NCI-H526 (cell line): ENCODE results near the gene ZNF490.
"Not testable (repeated sequence)": the region's sequence is repeated elsewhere in the genome, so short reads cannot be mapped to it uniquely, and the experiment has no call there.

Experiments
- DNase-seq, 2 experiments: peaks; one replicate each; lab custom pipeline; 2025; lab: John Stamatoyannopoulos, UW

Gene ZNF490

DNA sequence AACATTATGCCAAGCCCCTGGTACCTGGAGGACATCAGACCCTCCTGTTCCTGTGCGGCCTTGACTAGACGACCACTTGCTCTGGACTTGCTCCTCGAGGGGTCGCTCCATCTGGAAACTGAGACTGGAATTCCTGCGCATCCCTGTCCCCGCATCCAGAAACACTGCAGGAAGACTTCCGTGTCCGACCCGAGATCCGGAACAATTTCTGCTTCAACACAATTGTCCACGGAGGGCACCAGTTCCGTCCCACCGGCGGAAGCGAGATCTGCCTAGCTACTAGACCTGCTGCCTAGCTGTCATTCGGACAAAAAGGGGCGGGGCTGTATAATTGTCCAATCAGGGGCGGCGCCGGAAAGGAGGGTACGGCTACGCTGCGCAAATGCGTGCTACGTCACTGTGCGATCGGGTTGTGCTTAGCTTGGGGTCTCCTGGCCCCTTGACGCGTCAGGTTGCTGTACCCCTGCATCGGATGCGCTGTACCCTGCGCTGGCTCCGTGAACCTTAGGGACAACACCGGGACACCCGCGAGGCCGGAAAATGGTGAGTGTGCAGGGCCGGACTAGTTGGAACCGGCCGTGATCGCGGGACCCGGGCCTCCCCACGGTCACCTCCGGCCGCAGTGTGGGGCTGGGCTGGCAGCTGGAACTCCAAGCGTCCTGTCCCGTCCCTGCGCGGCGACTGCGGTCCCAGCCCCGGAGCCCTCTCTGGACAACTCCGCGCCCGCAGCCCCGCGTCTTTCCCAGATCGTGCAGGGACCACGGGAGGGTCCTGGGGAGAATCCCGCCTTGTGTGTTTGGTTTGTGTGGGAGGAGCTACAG lies at the start of gene ZNF490, which contains the start of gene ZNF791:
ZNF490 (minus strand) TSS at position 274 of the 821 bp plus-strand sequence; CDS start at position 141, 133 bp downstream.
ZNF791 (plus strand) TSS at position 381 of the 821 bp plus-strand sequence; CDS start at position 541, 160 bp downstream.
- peak; percentile 91 to 97 for DNase-seq

DNA sequence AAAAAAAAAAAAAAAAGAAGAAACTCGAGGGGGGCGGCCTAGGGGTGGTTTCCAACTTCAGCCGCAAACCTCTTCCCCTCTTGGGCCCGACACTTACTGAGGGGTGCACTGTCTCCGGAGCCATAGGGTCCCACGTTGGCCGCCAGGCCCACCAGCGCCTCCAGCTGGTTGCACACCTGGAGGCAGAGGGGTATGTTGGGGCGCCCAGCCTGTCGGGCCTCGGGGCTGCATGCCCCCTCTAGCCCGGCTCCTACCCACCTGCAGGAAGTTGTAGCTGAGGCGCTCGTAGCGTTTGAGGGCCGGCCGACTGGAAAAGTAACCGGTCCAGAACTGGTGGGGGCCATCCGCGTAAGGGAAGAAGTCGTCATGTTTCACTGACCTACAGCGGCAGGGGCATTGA lies 47.4 kb upstream of the ZNF490 start:
- DNase-seq = no peak

DNA sequence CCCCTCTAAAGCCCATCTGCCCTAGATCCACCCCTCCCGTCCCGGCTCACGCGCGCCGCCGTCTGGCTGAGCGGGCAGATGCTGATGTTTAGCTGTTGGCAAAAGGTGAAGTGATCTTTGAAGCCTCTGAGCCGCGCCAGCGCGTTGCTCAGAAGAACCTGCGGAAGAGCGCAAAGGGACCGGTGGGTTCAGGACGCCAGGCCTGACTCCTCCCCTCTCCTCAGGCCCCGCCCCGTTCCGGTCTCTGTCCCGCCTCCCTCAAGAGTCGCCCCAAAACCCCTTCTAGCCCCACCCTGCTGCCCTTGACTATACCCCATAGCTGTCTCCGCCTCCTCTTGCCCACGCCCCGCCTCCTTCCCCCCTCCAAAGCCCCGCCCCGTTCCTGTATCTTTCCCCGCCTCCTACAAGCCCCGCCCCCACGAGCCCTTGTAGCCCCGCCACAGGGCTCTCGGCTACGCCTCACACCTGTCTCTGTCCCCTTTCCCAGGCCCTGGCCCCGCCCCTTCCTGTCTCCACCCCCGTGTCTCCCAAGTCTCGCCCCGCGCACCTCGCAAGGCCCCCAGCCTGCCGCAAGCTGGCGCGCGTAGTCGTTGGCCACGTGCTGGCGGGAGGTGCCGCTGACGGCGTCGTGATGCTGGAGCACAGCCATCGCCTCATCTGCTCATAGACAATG lies 46.4 kb upstream of the ZNF490 start:
- DNase-seq = peak in 1 of 2 experiments; percentile 3

DNA sequence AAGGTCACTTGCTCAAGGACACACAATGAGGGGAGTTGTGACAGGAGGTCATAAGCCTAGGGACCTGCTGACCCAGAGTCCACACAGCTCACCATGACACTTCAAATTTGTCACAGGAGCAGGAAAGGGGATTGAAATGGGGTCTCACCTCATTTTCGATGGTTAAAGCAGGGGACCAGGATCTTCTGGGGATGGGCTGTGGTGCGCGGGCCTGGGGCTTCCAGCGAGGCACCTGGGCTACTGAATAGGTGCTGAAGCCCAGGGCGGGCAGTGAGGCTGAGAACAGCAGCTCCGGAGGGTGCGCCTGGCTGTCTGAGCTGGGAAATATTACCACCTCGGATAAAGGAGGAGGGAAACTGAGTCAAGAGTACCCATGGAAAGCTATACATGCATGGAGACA lies 44.9 kb upstream of the ZNF490 start:
- no peak for DNase-seq

DNA sequence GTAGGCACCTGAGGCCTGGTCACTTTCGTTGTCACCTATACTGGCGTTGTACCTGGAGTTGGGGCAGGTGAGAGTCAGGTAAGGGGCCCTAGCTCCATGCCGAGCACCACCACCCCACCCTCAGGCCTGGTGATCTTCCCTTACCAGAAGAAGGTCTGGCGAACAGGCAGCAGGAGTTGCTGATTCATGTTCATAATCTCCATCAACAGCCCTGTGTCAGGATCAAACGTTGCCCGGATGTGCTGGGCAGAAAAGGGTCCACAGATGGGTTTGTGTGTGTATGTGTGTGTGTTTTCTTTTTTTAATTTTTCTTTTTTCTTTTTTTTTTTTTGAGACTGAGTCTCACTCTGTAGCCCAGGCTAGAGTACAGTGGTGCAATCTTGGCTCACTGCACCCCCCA lies 41.6 kb upstream of the ZNF490 start:
- no peak for DNase-seq

DNA sequence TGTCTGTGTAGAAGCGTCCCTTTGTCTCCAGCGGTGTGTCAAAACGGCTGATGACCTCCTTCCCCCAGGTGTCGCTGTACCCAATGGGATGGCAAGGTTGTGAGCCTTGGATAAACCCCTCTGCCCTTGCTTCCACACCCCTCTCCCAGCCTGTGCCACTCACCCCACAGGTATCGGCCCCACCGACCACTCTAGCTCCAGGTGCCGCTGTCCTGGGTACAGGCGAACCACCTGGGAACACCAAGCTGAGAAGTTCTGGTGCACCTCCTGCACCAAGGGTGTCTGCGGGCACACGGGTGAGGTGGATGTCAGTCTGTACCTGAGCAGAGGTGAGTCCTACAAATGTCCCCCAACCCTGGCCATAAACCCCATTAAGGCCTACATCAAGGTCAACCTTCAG lies 39.3 kb upstream of the ZNF490 start:
- no peak for DNase-seq

DNA sequence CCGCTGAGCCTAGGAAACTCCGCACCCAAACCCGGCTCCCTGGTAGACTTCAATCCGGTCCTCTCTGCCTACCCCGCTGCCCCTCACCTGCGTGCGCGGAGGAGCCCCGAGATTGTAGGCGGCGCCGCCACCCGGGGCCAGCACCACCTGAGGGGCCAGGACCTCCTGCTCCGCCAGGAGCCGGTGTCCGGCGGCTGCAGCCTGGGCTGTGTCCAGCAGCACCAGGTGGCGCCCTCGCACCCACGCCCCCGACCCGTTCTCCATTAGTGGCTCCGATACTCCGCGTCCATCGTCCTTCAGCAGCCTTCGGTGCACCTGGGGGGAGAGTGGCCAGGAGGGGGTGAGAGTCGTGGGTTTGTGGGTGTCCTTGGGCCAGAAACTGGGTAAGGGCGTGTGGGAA lies 37.5 kb upstream of the ZNF490 start:
- DNase-seq = no peak

DNA sequence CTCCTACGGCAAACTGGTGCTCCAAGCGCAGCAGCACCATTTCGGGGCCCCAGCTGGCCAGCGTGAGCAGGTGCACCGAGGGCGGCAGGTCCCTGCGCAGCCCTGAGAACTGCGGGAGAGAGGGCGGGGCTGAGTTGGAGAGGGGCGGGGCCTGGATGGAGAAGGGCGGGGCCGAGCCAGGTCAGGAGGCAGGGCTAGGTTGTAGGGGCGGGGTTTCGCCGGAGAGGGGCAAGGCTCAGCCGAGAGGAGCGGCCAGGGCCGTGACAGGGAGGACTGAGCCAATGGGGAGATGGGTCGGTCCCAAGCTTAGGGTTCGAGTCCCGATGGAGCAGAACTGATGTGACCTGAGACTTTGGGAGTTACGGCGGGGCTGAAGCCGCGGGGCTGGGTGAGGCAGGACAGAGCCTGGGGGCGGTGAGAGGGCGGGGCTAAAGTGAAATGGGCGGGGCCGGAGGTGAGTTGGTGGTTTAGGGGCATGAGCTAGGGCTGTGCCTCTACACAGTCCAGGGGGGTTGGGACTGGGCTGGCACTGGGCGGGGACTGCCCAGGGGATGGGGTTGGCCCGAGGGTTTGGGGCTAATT lies 37.0 kb upstream of the ZNF490 start:
- DNase-seq = peak; percentile 41 to 67

DNA sequence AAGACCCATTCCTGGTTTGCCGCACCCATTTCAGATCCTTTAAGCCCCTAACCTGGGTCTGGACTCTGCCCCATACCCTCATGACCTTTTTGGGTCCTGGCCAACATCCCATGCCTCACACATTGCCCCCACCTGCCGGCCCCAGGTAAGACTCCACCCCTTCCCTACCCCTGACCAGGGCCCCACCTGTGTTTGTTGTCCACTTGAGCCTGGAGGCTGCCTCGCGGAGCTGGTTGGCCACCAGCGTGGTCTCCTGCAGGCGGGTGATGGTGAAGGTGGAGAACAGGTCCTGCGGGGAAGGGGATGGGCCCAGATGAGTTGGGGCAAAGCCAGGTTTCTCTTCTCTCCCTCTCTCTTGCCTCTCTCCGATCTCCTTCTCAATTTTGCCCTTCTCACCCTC lies 36.4 kb upstream of the ZNF490 start:
- no peak for DNase-seq

DNA sequence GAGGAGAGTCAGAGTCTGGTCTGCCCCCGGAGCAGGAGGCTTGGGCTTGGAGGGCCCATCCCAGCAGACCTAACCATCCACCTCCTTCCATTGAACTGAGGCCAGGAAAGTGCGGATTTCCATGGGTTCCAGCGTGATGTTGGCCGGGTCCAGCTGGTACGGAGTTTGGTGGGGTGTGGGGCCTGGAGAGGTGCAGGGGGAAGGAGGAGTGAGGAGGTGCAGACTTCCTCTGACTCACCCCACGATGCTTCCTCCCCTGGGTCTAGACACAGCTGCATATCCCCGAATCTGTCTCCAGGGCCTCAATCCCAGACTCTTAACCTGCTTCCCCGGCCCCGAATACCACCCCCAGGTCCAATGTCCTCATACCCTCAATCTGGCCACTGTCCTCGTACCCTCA lies 35.9 kb upstream of the ZNF490 start:
- no peak for DNase-seq

DNA sequence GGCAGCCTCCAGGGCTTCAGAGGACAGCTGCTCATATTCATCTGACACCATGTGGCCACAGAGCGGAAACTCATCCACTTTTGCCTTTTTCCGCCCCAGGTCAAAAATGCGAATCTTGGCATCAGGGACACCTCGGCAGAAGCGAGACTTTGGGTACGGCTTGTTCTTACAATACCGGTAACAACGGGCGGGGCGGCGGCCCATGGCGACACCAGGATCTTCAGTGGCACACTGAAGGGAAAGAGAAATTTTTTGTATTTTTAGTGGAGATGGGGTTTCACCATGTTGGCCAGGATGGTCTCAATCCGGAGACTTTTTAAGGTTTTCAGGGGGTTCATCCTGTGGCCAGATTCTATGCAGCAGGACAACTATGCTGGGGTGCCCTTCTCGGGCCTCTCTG lies 33.1 kb upstream of the ZNF490 start:
- not testable (repeated sequence) for DNase-seq

DNA sequence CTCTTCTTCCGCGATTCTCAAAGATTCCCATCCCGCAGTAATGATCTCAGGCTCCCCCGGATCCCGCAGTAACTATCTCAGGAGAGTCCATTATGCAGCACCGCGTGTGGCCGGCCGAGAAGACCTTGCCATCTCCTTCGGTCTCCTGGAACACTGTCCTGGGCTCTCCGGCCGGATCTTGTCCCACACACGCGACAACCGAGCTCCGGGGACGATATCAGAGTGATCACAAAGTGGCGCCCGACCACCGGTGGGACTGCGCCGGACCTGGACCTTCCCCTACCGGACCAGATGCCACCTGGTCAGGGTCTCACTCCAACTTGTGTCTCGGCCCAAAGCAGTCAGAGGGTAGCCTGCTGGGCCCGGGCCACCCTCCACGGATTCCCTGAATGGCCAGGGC lies 31.9 kb upstream of the ZNF490 start:
- DNase-seq = no peak

DNA sequence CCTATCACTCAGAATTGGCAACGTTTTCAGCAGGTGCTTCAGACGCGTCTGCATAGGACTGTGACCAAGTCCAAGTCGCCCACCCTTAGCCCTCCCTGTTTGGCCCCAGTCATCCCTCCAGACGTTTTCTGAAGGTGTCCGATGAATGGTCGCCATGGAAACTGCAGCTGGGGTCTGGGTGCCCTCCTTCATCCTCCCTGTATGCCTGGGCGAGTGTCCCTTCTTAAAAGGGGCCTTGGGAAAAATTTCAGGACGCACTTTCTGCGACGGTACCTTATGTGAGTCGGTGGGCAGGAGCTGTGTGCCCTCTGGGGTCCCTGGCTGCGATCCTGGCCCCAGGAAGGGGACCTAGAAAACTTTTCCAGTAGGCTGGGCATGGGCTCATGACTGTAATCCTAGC lies 30.8 kb upstream of the ZNF490 start:
- DNase-seq = no peak

DNA sequence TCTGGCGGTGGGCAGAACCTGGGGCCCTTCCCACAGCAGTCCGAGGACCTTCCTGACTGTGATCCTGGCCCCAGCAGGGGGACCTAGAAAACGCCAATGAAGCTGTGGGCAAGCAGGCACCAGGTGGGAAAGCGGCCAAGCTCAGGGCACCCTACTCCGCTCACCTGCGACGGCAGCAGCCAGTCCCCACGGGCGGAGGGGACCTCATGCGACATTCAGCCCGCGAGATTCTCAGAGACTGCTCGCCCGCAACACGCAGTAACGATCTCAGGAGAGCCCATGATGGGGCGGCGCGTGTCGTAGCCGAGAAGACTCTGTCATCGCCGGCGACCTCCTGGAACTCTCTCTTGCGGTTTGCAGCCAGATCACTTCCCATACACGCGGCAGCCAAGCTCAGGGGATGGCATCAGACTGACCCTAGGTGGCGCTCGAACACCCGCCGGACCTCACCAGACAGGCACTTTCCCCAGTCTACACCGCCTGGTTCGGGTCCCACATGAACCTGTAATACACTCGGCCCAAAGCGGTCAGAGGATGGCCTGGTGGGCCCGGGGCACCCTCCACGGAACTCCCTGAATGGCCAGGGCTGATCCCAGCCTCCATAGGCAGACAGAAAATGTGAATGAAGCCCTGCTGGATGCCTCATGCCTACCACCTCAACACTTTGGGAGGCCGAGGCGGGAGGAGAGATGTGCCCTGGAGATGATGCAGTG lies 29.4 kb upstream of the ZNF490 start:
- peak; percentile 35 to 80 for DNase-seq

DNA sequence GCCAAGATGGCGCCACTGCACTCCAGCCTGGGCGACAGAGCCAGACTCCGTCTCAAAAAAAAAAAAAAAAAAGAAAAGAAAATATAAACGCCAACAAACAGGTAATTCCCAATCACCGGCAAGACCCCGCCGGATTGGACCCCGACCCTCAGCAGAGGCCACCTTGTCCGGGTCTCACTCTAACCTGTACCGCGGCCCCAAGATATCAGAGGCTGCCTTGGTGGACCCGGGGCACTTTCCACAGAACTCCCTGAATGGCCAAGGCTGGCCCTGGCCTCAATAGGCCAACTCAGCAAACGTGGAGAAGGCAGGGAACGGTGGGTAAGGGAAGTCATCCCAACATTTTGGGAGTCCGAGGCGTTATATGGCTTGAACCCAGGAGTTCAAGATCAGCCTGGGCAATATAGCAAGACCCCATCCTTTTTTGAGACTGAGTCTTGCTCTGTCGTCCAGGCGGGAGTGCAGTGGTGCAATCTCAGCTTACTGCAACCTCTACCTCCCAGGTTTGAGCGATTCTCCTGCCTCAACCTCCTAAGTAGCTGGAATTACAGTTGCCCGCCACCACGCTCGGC lies 28.1 kb upstream of the ZNF490 start:
- no peak for DNase-seq

DNA sequence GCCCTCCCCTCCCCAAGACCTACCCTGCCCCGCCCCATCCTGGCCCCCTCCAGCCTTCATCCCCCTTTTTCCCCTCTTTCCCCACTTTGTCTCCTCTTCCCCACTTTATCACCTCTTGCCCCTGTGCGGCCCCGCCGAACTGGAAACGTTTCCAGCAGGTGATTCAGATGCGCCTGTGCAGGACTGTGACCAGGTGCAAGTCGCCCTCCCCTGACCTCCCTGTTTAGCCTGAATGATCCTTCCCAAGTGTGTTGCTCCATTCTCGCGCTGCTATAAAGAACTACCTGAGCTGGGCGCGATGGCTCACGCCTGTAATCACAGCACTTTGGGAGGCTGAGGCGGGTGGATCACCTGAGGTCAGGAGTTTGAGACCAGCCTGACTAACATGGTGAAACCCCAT lies 26.0 kb upstream of the ZNF490 start:
- DNase-seq = peak in 1 of 2 experiments; percentile 7

DNA sequence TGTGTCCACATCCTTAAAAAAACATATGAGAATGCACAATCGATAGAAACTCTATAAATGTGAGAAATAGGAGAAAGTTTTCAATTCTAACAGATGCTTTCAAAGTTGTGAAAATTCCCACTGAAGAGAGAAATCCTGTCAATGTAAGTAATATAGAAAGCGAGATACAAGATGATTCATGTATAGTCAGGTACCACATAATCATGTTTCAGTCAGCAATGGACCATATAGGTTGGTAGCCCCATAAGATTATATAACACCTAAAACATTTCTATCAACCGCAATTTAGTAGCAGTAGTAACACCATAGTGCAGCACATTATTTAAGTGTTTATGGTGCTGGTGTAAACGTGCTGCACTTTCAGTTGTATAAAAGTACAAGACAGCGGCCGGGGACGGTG lies 18.6 kb upstream of the ZNF490 start:
- no peak for DNase-seq

DNA sequence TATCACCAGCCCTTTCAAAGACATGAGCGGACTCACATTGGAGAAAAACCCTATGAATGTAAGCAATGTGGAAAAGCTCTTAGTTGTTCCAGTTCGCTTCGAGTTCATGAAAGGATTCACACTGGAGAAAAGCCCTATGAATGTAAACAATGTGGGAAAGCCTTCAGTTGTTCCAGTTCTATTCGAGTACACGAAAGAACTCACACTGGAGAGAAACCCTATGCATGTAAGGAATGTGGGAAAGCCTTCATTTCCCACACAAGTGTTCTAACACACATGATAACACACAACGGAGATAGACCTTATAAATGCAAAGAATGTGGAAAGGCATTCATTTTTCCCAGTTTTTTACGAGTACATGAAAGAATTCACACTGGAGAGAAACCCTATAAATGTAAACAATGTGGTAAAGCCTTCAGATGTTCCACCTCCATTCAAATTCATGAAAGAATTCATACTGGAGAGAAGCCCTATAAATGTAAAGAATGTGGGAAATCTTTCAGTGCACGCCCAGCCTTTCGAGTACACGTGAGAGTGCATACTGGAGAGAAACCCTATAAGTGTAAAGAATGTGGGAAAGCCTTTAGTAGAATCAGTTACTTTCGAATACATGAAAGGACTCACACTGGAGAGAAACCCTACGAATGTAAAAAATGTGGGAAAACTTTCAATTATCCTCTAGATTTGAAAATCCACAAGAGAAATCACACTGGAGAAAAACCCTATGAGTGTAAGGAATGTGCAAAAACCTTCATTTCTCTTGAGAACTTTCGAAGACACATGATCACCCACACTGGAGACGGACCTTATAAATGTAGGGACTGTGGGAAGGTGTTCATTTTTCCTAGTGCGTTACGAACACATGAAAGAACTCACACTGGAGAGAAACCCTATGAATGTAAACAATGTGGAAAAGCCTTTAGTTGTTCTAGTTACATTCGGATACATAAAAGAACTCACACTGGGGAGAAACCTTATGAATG lies 17.7 kb upstream of the ZNF490 start:
- DNase-seq = no peak

DNA sequence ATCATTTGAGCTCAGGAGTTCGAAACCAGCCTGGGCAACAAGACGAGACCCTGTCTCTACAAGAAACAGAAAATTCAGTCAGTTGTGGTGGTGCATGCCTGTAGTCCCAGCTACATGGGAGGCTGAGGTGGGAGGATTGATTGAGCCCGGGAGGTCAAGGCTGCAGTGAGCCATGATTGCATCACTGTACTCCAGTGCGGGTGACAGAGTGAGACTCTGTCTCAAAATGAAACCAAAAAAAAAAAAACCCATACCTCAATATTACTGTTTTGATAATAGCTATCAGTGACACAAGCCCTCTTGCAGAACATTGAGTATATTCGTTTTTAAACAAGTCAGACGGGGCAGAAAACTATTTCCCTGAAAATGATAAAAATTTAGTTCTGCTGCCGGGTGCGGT lies 16.3 kb upstream of the ZNF490 start:
- DNase-seq = no peak

DNA sequence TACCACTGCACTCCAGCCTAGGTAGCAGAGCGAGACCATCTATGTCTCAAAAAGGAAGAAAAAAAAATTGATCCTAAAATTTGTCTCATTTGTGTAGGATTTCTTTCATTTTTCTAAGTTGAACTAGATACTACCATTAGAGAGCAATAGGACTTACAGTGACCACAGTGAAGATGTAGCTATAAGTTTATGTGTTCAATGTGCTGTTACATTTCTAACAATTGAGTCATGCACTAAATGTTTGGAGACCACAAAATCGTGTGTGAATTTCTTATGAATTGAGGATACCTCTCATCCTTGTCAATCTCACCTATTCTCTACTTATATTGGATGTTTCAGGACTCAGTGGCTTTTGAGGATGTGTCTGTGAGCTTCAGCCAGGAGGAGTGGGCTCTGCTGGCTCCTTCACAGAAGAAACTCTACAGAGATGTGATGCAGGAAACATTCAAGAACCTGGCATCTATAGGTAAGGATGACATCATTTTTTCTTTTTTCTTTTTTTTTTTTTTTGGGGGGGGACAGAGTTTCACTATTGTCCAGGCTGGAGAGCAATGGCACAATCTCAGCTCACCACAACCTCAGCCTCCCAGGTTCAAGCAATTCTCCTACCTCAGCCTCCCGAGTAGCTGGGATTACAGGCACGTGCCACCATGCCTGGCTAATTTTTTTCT lies 12.9 kb upstream of the ZNF490 start:
- DNase-seq = no peak
